ENCODE data around the gene PEX16. TPM values are rescaled to one million over a fixed set of nuclear protein-coding genes. Genes with fewer than 3 reads are reported as not detected.

Gene PEX16
- total RNA-seq, 4 donors from 2014 or later: 26.8 to 40.6 (median 35.3) TPM

DNA sequence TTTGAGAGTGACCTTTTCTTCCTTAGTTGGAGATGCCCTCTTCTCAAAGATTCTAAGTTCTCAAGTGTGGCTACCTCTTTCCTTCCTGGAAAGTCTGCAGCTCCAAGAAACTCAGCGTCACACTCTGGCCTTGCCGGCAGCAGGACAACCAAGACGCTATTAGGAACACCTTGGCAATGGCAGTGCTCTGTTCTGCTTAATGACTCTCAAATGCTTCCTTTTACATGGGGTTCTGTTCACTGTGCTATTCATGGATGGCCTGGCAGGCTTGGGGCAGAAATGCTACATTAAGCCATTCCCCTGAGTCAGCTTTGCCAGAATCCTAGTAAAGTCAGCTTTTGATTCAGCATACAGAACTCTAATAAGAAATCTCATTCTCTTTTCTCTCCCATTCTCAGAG is 30.7 kb upstream of the PEX16 start:
- no peak for DNase-seq (ENCODE audit: low spot score in 2 of 2)
- Histone ChIP-seq H3K27me3 (no peaks in the 10 kb centered on the region), H3K4me1 (no peaks in the 10 kb centered on the region), H3K36me3 (peaks cover 76% of the 10 kb centered on the region), H3K27ac (no peak overlapping the region), H3K9me3 (no peaks in the 10 kb centered on the region), H3K4me3 (no peak overlapping the region)
- WGBS: 90% methylated on average over 3 of the region's 3 CpGs
- no peak for TF ChIP-seq POLR2AphosphoS5 (IDR thresholded peaks at IDR 0.05)
- TF ChIP-seq POLR2A (IDR thresholded peaks at IDR 0.05): no peak
- TF ChIP-seq, protein P1, sequence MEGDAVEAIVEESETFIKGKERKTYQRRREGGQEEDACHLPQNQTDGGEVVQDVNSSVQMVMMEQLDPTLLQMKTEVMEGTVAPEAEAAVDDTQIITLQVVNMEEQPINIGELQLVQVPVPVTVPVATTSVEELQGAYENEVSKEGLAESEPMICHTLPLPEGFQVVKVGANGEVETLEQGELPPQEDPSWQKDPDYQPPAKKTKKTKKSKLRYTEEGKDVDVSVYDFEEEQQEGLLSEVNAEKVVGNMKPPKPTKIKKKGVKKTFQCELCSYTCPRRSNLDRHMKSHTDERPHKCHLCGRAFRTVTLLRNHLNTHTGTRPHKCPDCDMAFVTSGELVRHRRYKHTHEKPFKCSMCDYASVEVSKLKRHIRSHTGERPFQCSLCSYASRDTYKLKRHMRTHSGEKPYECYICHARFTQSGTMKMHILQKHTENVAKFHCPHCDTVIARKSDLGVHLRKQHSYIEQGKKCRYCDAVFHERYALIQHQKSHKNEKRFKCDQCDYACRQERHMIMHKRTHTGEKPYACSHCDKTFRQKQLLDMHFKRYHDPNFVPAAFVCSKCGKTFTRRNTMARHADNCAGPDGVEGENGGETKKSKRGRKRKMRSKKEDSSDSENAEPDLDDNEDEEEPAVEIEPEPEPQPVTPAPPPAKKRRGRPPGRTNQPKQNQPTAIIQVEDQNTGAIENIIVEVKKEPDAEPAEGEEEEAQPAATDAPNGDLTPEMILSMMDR (IDR thresholded peaks at IDR 0.05): no peak
- TF ChIP-seq EP300 (IDR thresholded peaks at IDR 0.05): no peak

DNA sequence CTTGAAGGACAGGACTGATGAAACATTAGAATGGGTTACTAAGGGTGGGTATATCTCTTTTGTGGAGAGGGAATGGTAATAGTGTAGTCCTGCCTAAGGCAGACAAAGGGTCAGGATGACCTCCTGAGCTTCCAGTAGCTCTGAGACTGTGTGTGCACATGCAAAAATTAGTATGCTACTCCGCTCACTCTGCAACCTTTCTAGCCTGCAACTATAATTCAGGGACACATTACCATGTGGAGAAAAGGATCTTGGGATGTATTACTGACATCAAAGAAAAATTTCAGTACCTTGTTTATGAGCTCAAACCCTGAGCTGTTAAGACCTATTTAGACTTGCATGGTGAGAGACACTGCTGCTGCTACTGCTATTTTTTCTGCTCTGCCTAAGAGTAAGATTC is 30.2 kb upstream of the PEX16 start:
- Histone ChIP-seq H3K9me3 (no peaks in the 10 kb centered on the region), H3K36me3 (peaks cover 80% of the 10 kb centered on the region), H3K4me1 (no peaks in the 10 kb centered on the region), H3K27me3 (no peaks in the 10 kb centered on the region), H3K27ac (no peak overlapping the region), H3K4me3 (no peak overlapping the region)
- DNase-seq (ENCODE audit: low spot score in 2 of 2): no peak
- 86% methylated on average over 1 of the region's 1 CpG for WGBS
- TF ChIP-seq POLR2A (IDR thresholded peaks at IDR 0.05): no peak
- TF ChIP-seq, protein P1 (IDR thresholded peaks at IDR 0.05): no peak
- TF ChIP-seq EP300 (IDR thresholded peaks at IDR 0.05): no peak
- no peak for TF ChIP-seq POLR2AphosphoS5 (IDR thresholded peaks at IDR 0.05)

DNA sequence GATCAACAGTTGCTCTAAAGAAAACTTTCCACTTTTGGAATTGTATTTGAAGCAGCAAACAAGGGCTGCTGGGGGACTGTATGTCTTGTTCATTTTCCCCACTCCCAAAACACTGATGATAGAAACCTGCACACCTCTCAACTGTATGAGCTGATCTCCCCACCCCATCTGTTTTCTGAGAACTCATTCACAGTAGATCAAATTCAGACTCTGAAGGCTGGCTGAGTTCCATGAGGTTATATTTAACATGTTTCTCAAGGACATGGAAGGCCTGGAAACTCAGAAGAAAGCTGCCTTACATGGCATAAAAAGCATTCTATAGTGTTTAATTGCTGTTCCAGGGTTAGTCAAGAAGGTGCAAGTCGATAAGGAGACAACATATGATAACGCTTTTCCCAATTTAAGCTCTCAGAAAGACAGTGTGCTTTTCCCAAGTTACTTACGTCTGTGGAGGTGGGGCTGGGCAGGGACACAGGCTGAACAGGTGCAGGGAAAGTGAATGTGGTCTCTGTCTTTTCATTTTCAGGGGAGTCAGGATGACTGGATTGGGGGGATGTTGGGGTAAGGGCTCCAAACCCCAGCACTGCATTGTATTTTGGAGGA is 27.8 kb upstream of the PEX16 start:
- no peak overlapping the region for H3K4me3 ChIP-seq
- H3K36me3 ChIP-seq: peaks cover 80% of the 10 kb centered on the region
- no peak overlapping the region for H3K27ac ChIP-seq
- no peaks in the 10 kb centered on the region for H3K27me3 ChIP-seq
- H3K9me3 ChIP-seq: no peaks in the 10 kb centered on the region
- TF ChIP-seq, protein P1 (IDR thresholded peaks at IDR 0.05): no peak
- no peak for TF ChIP-seq POLR2AphosphoS5 (IDR thresholded peaks at IDR 0.05)
- no peak for TF ChIP-seq POLR2A (IDR thresholded peaks at IDR 0.05)
- TF ChIP-seq EP300 (IDR thresholded peaks at IDR 0.05): no peak
- no peaks in the 10 kb centered on the region for H3K4me1 ChIP-seq
- 73% methylated on average over 3 of the region's 3 CpGs for WGBS
- DNase-seq (ENCODE audit: low spot score in 2 of 2): no peak

DNA sequence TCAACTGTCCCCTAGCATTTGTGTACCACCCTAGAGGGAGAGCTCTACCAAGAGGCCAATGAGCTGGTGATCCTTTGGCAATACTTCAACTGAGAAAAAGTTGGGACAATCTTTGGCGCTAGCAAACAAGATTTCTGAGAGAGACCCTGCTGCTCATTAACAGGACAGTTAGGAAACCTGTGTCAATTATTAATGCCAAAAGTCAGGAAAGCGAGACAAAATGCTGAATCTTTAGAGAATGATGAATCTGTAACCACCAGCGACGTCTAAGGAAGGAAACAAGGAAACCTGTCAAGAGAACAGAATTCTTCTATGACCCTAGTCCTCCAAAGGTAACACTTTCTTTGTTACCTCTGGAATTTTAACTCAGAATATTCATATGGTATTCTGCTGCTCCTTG is 24.7 kb upstream of the PEX16 start:
- H3K4me3 ChIP-seq: no peak overlapping the region
- no peak overlapping the region for H3K27ac ChIP-seq
- TF ChIP-seq, protein P1 (IDR thresholded peaks at IDR 0.05): no peak
- no peak for TF ChIP-seq EP300 (IDR thresholded peaks at IDR 0.05)
- TF ChIP-seq POLR2A (IDR thresholded peaks at IDR 0.05): no peak
- TF ChIP-seq POLR2AphosphoS5 (IDR thresholded peaks at IDR 0.05): no peak
- peaks cover 61% of the 10 kb centered on the region for H3K36me3 ChIP-seq
- H3K4me1 ChIP-seq: no peaks in the 10 kb centered on the region
- 93% methylated on average over 4 of the region's 4 CpGs for WGBS
- no peak for DNase-seq (ENCODE audit: low spot score in 2 of 2)
- no peaks in the 10 kb centered on the region for H3K9me3 ChIP-seq
- no peaks in the 10 kb centered on the region for H3K27me3 ChIP-seq

DNA sequence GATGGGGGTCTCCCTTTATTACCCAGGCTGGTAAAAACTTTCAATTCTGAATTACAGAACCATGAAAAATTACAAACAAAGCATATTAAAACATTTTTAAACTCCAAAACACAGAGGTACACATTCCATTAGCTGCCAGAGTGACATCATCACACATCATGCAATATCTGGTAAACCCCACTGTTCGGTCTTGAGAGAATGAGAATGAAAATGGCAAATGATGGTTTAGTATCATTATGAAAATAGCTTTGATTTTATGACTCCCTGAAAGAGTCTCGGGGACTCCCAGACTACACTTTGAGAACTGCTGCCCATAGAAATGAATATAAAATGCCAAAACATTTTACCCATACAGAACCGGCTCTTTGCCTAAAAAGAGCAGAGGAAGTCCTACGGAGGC is 23.6 kb upstream of the PEX16 start:
- H3K9me3 ChIP-seq: no peaks in the 10 kb centered on the region
- no peaks in the 10 kb centered on the region for H3K27me3 ChIP-seq
- TF ChIP-seq POLR2A (IDR thresholded peaks at IDR 0.05) (no peak), EP300 (IDR thresholded peaks at IDR 0.05) (no peak), POLR2AphosphoS5 (IDR thresholded peaks at IDR 0.05) (no peak)
- TF ChIP-seq, protein P1 (IDR thresholded peaks at IDR 0.05): no peak
- WGBS: 91% methylated on average over 4 of the region's 4 CpGs
- H3K36me3 ChIP-seq: peaks cover 66% of the 10 kb centered on the region
- H3K27ac ChIP-seq: no peak overlapping the region
- DNase-seq (ENCODE audit: low spot score in 2 of 2): no peak
- H3K4me1 ChIP-seq: no peaks in the 10 kb centered on the region
- no peak overlapping the region for H3K4me3 ChIP-seq
